Astrocyte (in vitro differentiated cells and primary cell): ENCODE results near the gene PEMT.

Source experiments
- EZH2 ChIP-seq: IDR thresholded peaks from 2 replicates; pipeline ENCODE4 v1.6.1; 2012; ENCODE audit warnings: mild to moderate bottlenecking, low read length, inconsistent platforms; ENCODE audit not compliant: insufficient read depth
- TF ChIP-seq, protein P1 (sequence below): IDR thresholded peaks from 2 replicates; pipeline ENCODE4 v1.5.1; 2011; ENCODE audit warnings: low read depth, mild to moderate bottlenecking, inconsistent platforms, low read length, moderate library complexity; ENCODE audit not compliant: insufficient read depth

GRCh38 chr17:17527956-17528500 is 63.5 kb downstream of the PEMT start:
- TF ChIP-seq, protein P1, sequence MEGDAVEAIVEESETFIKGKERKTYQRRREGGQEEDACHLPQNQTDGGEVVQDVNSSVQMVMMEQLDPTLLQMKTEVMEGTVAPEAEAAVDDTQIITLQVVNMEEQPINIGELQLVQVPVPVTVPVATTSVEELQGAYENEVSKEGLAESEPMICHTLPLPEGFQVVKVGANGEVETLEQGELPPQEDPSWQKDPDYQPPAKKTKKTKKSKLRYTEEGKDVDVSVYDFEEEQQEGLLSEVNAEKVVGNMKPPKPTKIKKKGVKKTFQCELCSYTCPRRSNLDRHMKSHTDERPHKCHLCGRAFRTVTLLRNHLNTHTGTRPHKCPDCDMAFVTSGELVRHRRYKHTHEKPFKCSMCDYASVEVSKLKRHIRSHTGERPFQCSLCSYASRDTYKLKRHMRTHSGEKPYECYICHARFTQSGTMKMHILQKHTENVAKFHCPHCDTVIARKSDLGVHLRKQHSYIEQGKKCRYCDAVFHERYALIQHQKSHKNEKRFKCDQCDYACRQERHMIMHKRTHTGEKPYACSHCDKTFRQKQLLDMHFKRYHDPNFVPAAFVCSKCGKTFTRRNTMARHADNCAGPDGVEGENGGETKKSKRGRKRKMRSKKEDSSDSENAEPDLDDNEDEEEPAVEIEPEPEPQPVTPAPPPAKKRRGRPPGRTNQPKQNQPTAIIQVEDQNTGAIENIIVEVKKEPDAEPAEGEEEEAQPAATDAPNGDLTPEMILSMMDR = no peak
- TF ChIP-seq EZH2 = no peak
